GM19468 (cell line): Measurements from ENCODE around the gene PLXDC1.
"Not testable (repeated sequence)": the region's sequence is repeated elsewhere in the genome, so short reads cannot be mapped to it uniquely, and the experiment has no call there.

ENCODE experiments used
- ATAC-seq: cut with Tn5 transposase; IDR thresholded peaks from one replicate; pipeline ENCODE4 v1.9.1; 2021; ENCODE audit warnings: mild to moderate bottlenecking, moderate library complexity, moderate number of reproducible peaks; ENCODE audit not compliant: unreplicated experiment; ENCODE audit errors: extremely low read depth

The PLXDC1 gene

DNA sequence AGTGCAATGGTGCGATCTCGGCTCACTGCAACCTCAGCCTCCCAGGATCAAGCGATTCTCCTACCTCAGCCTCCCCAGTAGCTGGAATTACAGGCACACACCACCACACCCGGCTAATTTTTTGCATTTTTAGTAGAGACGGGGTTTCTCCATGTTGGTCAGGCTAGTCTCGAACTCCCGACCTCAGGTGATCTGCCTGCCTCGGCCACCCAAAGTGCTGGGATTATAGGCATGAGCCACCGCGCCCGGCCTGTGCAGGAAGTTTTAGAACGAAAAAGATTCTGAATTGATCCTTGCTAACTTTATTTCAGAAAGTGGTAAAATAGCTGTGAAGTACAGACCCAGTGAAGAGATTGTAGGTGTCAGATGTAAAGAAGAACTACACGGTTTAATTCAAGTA lies 125.1 kb downstream of the PLXDC1 start:
- ATAC-seq = not testable (repeated sequence)

DNA sequence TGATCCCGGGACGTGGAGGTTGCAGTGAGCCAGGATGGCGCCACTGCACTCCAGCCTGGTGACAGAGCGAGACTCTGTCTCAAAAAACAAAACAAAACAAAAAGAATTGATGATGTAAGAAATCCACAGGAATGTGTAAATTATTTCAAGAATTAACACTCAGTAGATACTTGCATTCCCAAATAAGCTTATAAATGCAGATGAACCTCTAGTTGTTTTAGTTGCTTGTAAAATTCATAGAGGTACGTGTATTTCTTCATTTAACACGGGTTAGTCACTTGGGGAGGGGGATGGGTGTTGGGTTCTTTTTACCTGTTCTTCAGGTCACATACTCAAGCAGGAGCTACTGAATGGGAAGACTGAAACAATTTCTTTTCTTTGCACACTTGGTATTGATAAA lies 128.5 kb downstream of the PLXDC1 start:
- no peak for ATAC-seq

DNA sequence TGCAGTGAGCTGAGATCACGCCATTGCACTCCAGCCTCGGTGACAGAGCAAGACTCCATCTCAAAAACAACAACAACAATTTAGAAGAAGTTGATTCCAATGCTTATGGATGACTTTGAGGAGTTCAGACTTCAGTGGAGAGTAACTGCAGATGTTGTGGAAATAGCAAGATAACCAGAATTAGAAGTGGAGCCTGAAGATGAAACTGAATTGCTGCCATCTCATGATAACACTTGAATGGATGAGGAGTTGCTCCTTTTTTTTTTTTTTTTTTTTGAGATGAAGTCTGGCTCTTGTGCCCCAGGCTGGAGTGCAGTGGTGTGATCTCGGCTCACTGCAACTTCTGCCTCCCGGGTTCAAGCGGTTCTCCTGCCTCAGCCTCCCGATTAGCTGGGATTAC lies 131.4 kb downstream of the PLXDC1 start:
- not testable (repeated sequence) for ATAC-seq

GRCh38 chr17:39018267-39019134 lies 132.9 kb downstream of the PLXDC1 start:
- ATAC-seq = no peak

- ATAC-seq = no peak
These were observed 135.0 kb downstream of the PLXDC1 start for GRCh38 chr17:39016193-39017153.

DNA sequence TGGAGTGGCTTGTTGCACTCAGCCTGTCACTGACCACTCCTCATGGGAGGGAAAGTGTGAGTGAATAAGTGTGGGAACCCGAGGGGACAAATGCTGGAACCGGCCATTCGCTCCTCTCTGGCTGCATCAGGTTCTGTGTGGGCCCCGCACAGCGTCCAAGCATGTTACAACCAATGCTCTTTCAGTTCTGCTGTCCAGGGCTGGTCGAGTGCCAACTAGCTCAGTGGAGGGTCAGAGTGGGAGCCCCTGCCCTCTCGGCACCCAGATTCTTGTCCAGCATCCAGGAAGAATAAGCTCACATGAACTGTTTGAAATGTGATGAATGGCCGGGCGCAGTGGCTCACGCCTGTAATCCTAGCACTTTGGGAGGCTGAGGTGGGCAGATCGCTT lies 135.9 kb downstream of the PLXDC1 start:
- no peak for ATAC-seq

GRCh38 chr17:39014795-39015545 lies 136.5 kb downstream of the PLXDC1 start:
- no peak for ATAC-seq

- no peak for ATAC-seq
These were observed 137.2 kb downstream of the PLXDC1 start for GRCh38 chr17:39014044-39014794.
